ENCODE results near the gene MRGPRE.

Gene MRGPRE

GRCh38 chr11:3177931-3178330 is 54.3 kb downstream of the MRGPRE start:
- peak; percentile 45 for DNase-seq
